Right cardiac atrium (tissue), 5 donors: ENCODE results near the gene HLTF. TPM values are rescaled to one million over a fixed set of nuclear protein-coding genes. Genes with fewer than 3 reads are reported as not detected.

ENCODE experiments used
- ATAC-seq, 2 donors: fragments of 200-7000 bp; cut with Tn5 transposase; one replicate each; pipeline versions ENCODE4 v1.8.0 to v1.9.1; 2020; ENCODE audit warnings: moderate library complexity in 2 of 2, mild to moderate bottlenecking in 1 of 2
- DNase-seq, 3 donors: peaks; one replicate each; pipeline ENCODE4 v3.0.0-alpha.2; 2020
- H3K27ac ChIP-seq: one replicate; pipeline ENCODE4 v1.5.1; 2013; ENCODE audit warnings: mild to moderate bottlenecking, low read length, control low read depth, moderate library complexity
- H3K27me3 ChIP-seq: one replicate; pipeline ENCODE4 v1.6.1; 2013; ENCODE audit not compliant: control insufficient read depth, insufficient read depth
- H3K4me1 ChIP-seq: one replicate; pipeline ENCODE4 v1.6.1; 2013; ENCODE audit warnings: low read length; ENCODE audit not compliant: control insufficient read depth, insufficient read depth
- H3K4me3 ChIP-seq: one replicate; pipeline ENCODE4 v1.5.1; 2013; ENCODE audit warnings: low read length, control low read depth
- H3K9me3 ChIP-seq: one replicate; pipeline ENCODE4 v1.6.1; 2013; ENCODE audit warnings: low read length; ENCODE audit not compliant: control insufficient read depth
- WGBS: extraction: QIAGEN DNeasy Blood & Tissue Kit; methylation state at CpG from one replicate; pipeline ENCODE4 v1.1.7; 2013; 5-methylcytosine and 5-hydroxymethylcytosine counted together
- intact Hi-C, 4 donors: fragments of 100-400 bp; cut with DNase I; formaldehyde crosslinking; loops; one replicate each; pipeline versions ENCODE4 v1.11.0 to v1.14.0; 2022 to 2023
- long read RNA-seq, 4 donors: library from polyadenylated mRNA; unstranded; transcript quantifications; one replicate each; pipeline ENCODE4 v2.0.0, GENCODE V29; 2020 to 2021
- polyA plus RNA-seq: library from polyadenylated mRNA; stranded (reverse); fragments of 200-250 nt; gene quantifications from one replicate; pipeline ENCODE4 v1.2.3, GENCODE V29; 2013
- total RNA-seq, 4 donors: library from RNA; stranded (reverse); fragmentation: NEBNext Ultra II Directional; extraction: Animal tissue kit (Norgen Biotek cat#: 25700); gene quantifications; one replicate each; pipeline ENCODE4 v1.2.1, GENCODE V29; 2021
- donor health status: healthy with polysubstance abuse.
- donor health status: DM: no; HTN: yes; CAD: no.
- donor health status: DM: no; HTN: no; CAD: no.
- donor health status: DM: no; HTN: yes; CAD: no; lungs with severe emphysema.
- donor health status: DM: yes; HTN: yes; CAD: no.

The HLTF gene
- total RNA-seq (10 to 100 TPM; 23.4 to 33.1 (median 28.2) TPM), polyA plus RNA-seq (9.8 TPM)
- long read RNA-seq, donor 1, full-length matches to known transcripts, result 17 of 55 reads
- long read RNA-seq, donor 1, partial matches to known transcripts, result 27 of 55 reads
- long read RNA-seq, donor 1, other reads (novel, unspliced or antisense), result 11 of 55 reads
- long read RNA-seq, donor 2, full-length matches to known transcripts, result 5 of 9 reads
- long read RNA-seq, donor 2, partial matches to known transcripts, result 3 of 9 reads
- long read RNA-seq, donor 2, other reads (novel, unspliced or antisense), result 1 of 9 reads
- long read RNA-seq, donor 3, full-length matches to known transcripts, result 38 of 74 reads
- long read RNA-seq, donor 3, partial matches to known transcripts, result 24 of 74 reads
- long read RNA-seq, donor 3, other reads (novel, unspliced or antisense), result 12 of 74 reads
- long read RNA-seq, donor 4, full-length matches to known transcripts, result 15 of 24 reads
- long read RNA-seq, donor 4, partial matches to known transcripts, result 3 of 24 reads
- long read RNA-seq, donor 4, other reads (novel, unspliced or antisense), result 6 of 24 reads

GRCh38 chr3:149086232-149086988, at the start of gene HLTF:
HLTF (minus strand) TSS chr3:149086533; CDS start chr3:149086336, 197 bp downstream.
- no peaks in the 10 kb centered on the region for H3K9me3 ChIP-seq
- H3K27ac ChIP-seq, result peak within 1 kb of the TSS; percentile 83
- peak; percentile 100 for ATAC-seq
- intact Hi-C loops, result no loop called here
- 7% methylated on average over 57 of the region's 57 CpGs for WGBS
- H3K4me1 ChIP-seq, result no peaks in the 10 kb centered on the region
- no peaks in the 10 kb centered on the region for H3K27me3 ChIP-seq
- DNase-seq, result peak; percentile 95 to 98 (median 97)
- peak within 1 kb of the TSS; percentile 90 for H3K4me3 ChIP-seq

GRCh38 chr3:149134575-149134974, 48.2 kb upstream of the HLTF start:
- no peak overlapping the region for H3K4me3 ChIP-seq
- intact Hi-C loops, result no loop called here
- DNase-seq (no peak), ATAC-seq (no peak)
- H3K9me3 ChIP-seq, result no peaks in the 10 kb centered on the region
- no peaks in the 10 kb centered on the region for H3K4me1 ChIP-seq
- H3K27me3 ChIP-seq, result no peaks in the 10 kb centered on the region
- no peak overlapping the region for H3K27ac ChIP-seq
- WGBS, result 62% methylated on average over 3 of the region's 3 CpGs

GRCh38 chr3:149131589-149131988, 45.3 kb upstream of the HLTF start:
- H3K4me3 ChIP-seq, result peak overlapping the region; percentile 9

GRCh38 chr3:149129326-149130205, 43.2 kb upstream of the HLTF start, which contains the start of gene HPS3:
HPS3 (plus strand) TSS chr3:149129638; CDS start chr3:149129724, 86 bp downstream.
- peak within 1 kb of the TSS; percentile 78 for H3K27ac ChIP-seq
- ATAC-seq (peak; percentile 99), DNase-seq (peak; percentile 94 to 98 (median 97))
- no peaks in the 10 kb centered on the region for H3K9me3 ChIP-seq
- H3K4me3 ChIP-seq, result peak within 1 kb of the TSS; percentile 87
- WGBS, result under 1% methylated on average over 84 of the region's 84 CpGs
- intact Hi-C loops, result loop anchor here in 3 of 4 donors (5.0 to 10.0 kb wide), 3 partner anchors 143 to 355 kb away; no protein-coding TSS in a partner anchor
- no peaks in the 10 kb centered on the region for H3K4me1 ChIP-seq
- no peaks in the 10 kb centered on the region for H3K27me3 ChIP-seq

More at GRCh38 chr3:149131589-149131988, 45.3 kb upstream of the HLTF start:
- no peak for ATAC-seq
- H3K9me3 ChIP-seq, result no peaks in the 10 kb centered on the region
- H3K27me3 ChIP-seq, result no peaks in the 10 kb centered on the region
- intact Hi-C loops, result no loop called here
- 27% methylated on average over 4 of the region's 4 CpGs for WGBS
- DNase-seq, result no peak
- H3K4me1 ChIP-seq, result no peaks in the 10 kb centered on the region
- no peak overlapping the region for H3K27ac ChIP-seq

- Histone ChIP-seq H3K4me3 (peak overlapping the region; percentile 87), H3K27me3 (no peaks in the 10 kb centered on the region), H3K27ac (no peak overlapping the region), H3K4me1 (no peaks in the 10 kb centered on the region), H3K9me3 (no peaks in the 10 kb centered on the region)
- DNase-seq (no peak), ATAC-seq (no peak)
- WGBS, result 9% methylated on average over 4 of the region's 4 CpGs
- intact Hi-C loops, result loop anchor here in 3 of 4 donors (5.0 to 10.0 kb wide), 3 partner anchors 143 to 356 kb away; no protein-coding TSS in a partner anchor
Measured at GRCh38 chr3:149128821-149129220, 42.5 kb upstream of the HLTF start.

- Histone ChIP-seq H3K4me1 (no peaks in the 10 kb centered on the region), H3K27ac (no peak overlapping the region), H3K4me3 (no peak overlapping the region), H3K27me3 (no peaks in the 10 kb centered on the region), H3K9me3 (no peaks in the 10 kb centered on the region)
- intact Hi-C loops, result loop anchor here in 3 of 4 donors (5.0 to 10.0 kb wide), 3 partner anchors 149 to 362 kb away; no protein-coding TSS in a partner anchor
- WGBS, result 87% methylated on average over 4 of the region's 4 CpGs
- ATAC-seq (no peak), DNase-seq (no peak)
Measured at GRCh38 chr3:149122721-149123578, 36.6 kb upstream of the HLTF start.

- peak; percentile 74 to 77 for ATAC-seq
- H3K9me3 ChIP-seq, result no peaks in the 10 kb centered on the region
- no peaks in the 10 kb centered on the region for H3K4me1 ChIP-seq
- no peak overlapping the region for H3K27ac ChIP-seq
- H3K27me3 ChIP-seq, result no peaks in the 10 kb centered on the region
- intact Hi-C loops, result loop anchor here in 3 of 4 donors (2.0 to 10.0 kb wide), 4 partner anchors 152 to 364 kb away; no protein-coding TSS in a partner anchor
- DNase-seq, result no peak
- WGBS, result 16% methylated on average over 7 of the region's 7 CpGs
- H3K4me3 ChIP-seq, result no peak overlapping the region
Measured at GRCh38 chr3:149120051-149120972, 34.0 kb upstream of the HLTF start.

GRCh38 chr3:149119466-149119865, 33.1 kb upstream of the HLTF start:
- Histone ChIP-seq H3K27ac (no peak overlapping the region), H3K4me3 (no peak overlapping the region), H3K27me3 (no peaks in the 10 kb centered on the region), H3K4me1 (no peaks in the 10 kb centered on the region), H3K9me3 (no peaks in the 10 kb centered on the region)
- ATAC-seq (no peak), DNase-seq (no peak)
- intact Hi-C loops, result loop anchor here in 2 of 4 donors (2.0 to 10.0 kb wide), 2 partner anchors 153 to 165 kb away; no protein-coding TSS in a partner anchor
- WGBS, result 86% methylated on average over 1 of the region's 1 CpG

GRCh38 chr3:149118724-149119123, 32.4 kb upstream of the HLTF start:
- no peaks in the 10 kb centered on the region for H3K4me1 ChIP-seq
- WGBS, result 84% methylated on average over 9 of the region's 9 CpGs
- H3K27me3 ChIP-seq, result no peaks in the 10 kb centered on the region
- no peaks in the 10 kb centered on the region for H3K9me3 ChIP-seq
- H3K4me3 ChIP-seq, result no peak overlapping the region
- intact Hi-C loops, result loop anchor here in 2 of 4 donors (2.0 to 10.0 kb wide), 2 partner anchors 154 to 164 kb away; no protein-coding TSS in a partner anchor
- no peak overlapping the region for H3K27ac ChIP-seq
- ATAC-seq, result no peak
- no peak for DNase-seq
